HEK293T (cell line): ENCODE data around the gene ITGA3.

Experiments used
- ARNT ChIP-seq: fragments of 450-650 bp; IDR thresholded peaks from 2 replicates; pipeline ENCODE4 v1.6.1; 2017; ENCODE audit warnings: mild to moderate bottlenecking
- BHLHE40 ChIP-seq: fragments of 450-650 bp; IDR thresholded peaks from 2 replicates; pipeline ENCODE4 v1.6.1; 2016; ENCODE audit warnings: mild to moderate bottlenecking, moderate library complexity, borderline replicate concordance
- ELF4 ChIP-seq: fragments of 450-650 bp; IDR thresholded peaks from 2 replicates; pipeline ENCODE4 v1.6.1; 2017; ENCODE audit warnings: antibody characterized with exemption
- FOXA1 ChIP-seq: fragments of 450-650 bp; IDR thresholded peaks from 2 replicates; pipeline ENCODE4 v1.6.1; 2016; ENCODE audit warnings: mild to moderate bottlenecking
- FOXM1 ChIP-seq: fragments of 450-650 bp; IDR thresholded peaks from 2 replicates; pipeline ENCODE4 v1.6.1; 2017; ENCODE audit warnings: mild to moderate bottlenecking, borderline replicate concordance
- LEF1 ChIP-seq: fragments of 450-650 bp; IDR thresholded peaks from 2 replicates; pipeline ENCODE4 v1.6.1; 2017; ENCODE audit warnings: mild to moderate bottlenecking, borderline replicate concordance
- NFRKB ChIP-seq: fragments of 450-650 bp; IDR thresholded peaks from 2 replicates; pipeline ENCODE4 v1.6.1; 2016; ENCODE audit warnings: mild to moderate bottlenecking, moderate library complexity
- SP1 ChIP-seq: fragments of 450-650 bp; IDR thresholded peaks from 2 replicates; pipeline ENCODE4 v1.6.1; 2017
- SUZ12 ChIP-seq: fragments of 450-650 bp; IDR thresholded peaks from 2 replicates; pipeline ENCODE4 v1.6.1; 2016; ENCODE audit warnings: mild to moderate bottlenecking
- TARDBP ChIP-seq: fragments of 450-650 bp; IDR thresholded peaks from 2 replicates; pipeline ENCODE4 v1.6.1; 2016
- ZNF384 ChIP-seq: fragments of 450-650 bp; IDR thresholded peaks from 2 replicates; pipeline ENCODE4 v1.6.1; 2016
- TF ChIP-seq, protein P1 (sequence below): fragments of 450-650 bp; IDR thresholded peaks from 2 replicates; pipeline ENCODE4 v1.6.1; 2016

- TF ChIP-seq ZNF384 (no peak), SUZ12 (no peak), FOXA1 (no peak), FOXM1 (no peak), ARNT (no peak), NFRKB (no peak), LEF1 (no peak), BHLHE40 (no peak), ELF4 (no peak), TARDBP (no peak), SP1 (no peak)
- TF ChIP-seq, protein P1, sequence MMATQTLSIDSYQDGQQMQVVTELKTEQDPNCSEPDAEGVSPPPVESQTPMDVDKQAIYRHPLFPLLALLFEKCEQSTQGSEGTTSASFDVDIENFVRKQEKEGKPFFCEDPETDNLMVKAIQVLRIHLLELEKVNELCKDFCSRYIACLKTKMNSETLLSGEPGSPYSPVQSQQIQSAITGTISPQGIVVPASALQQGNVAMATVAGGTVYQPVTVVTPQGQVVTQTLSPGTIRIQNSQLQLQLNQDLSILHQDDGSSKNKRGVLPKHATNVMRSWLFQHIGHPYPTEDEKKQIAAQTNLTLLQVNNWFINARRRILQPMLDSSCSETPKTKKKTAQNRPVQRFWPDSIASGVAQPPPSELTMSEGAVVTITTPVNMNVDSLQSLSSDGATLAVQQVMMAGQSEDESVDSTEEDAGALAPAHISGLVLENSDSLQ: no peak
Measured at GRCh38 chr17:50095626-50096037, 39.7 kb downstream of the ITGA3 start.
